IPS DF 4.7 (cell line): ENCODE data around the gene TXNL1.
"Not testable (repeated sequence)": the region's sequence is repeated elsewhere in the genome, so short reads cannot be mapped to it uniquely, and the experiment has no call there.

Experiments
- DNase-seq: peaks from one replicate; pipeline ENCODE4 v3.0.0-alpha.2; 2013; ENCODE audit warnings: low spot score; ENCODE audit errors: extremely low read depth

Gene TXNL1

GRCh38 chr18:56645415-56646016, 7.1 kb upstream of the TXNL1 start:
- no peak for DNase-seq

GRCh38 chr18:56643381-56643780, 5.0 kb upstream of the TXNL1 start:
- DNase-seq: no peak

- no peak for DNase-seq
Measured at GRCh38 chr18:56641714-56642337, 3.4 kb upstream of the TXNL1 start.

GRCh38 chr18:56639571-56639970, 1.2 kb upstream of the TXNL1 start:
- DNase-seq: no peak

GRCh38 chr18:56639104-56639381, 651 bp upstream of the TXNL1 start:
- DNase-seq: no peak

GRCh38 chr18:56637711-56638231, 621 bp downstream of the TXNL1 start:
- no peak for DNase-seq

- DNase-seq: no peak
Measured at GRCh38 chr18:56637176-56637575, 1.2 kb downstream of the TXNL1 start.

GRCh38 chr18:56635007-56635406, 3.4 kb downstream of the TXNL1 start:
- DNase-seq: no peak

GRCh38 chr18:56632070-56633022, 6.0 kb downstream of the TXNL1 start:
- no peak for DNase-seq

- no peak for DNase-seq
Measured at GRCh38 chr18:56627991-56628390, 10.4 kb downstream of the TXNL1 start.

- no peak for DNase-seq
Measured at GRCh38 chr18:56615738-56616520, 22.5 kb downstream of the TXNL1 start.

GRCh38 chr18:56606618-56607017, 31.8 kb downstream of the TXNL1 start:
- no peak for DNase-seq

GRCh38 chr18:56598422-56598821, 40.0 kb downstream of the TXNL1 start:
- DNase-seq: no peak

- DNase-seq: no peak
Measured at GRCh38 chr18:56593906-56594305, 44.5 kb downstream of the TXNL1 start.

- DNase-seq: no peak
Measured at GRCh38 chr18:56580026-56580425, 58.4 kb downstream of the TXNL1 start.

GRCh38 chr18:56579451-56579850, 58.9 kb downstream of the TXNL1 start:
- no peak for DNase-seq

- no peak for DNase-seq
Measured at GRCh38 chr18:56576826-56577573, 61.4 kb downstream of the TXNL1 start.

GRCh38 chr18:56575819-56576663, 62.4 kb downstream of the TXNL1 start:
- DNase-seq: no peak

GRCh38 chr18:56574861-56575260, 63.5 kb downstream of the TXNL1 start:
- DNase-seq: no peak

- DNase-seq: not testable (repeated sequence)
Measured at GRCh38 chr18:56572267-56572666, 66.1 kb downstream of the TXNL1 start.
